Osteoblast (primary cell): ENCODE data around the gene CPSF4L. TPM values are rescaled to one million over a fixed set of nuclear protein-coding genes. Genes with fewer than 3 reads are reported as not detected.

ENCODE experiments used
- DNase-seq: peaks from one replicate; pipeline ENCODE4 v3.0.0; 2011; ENCODE audit warnings: low spot score, mixed read lengths; ENCODE audit not compliant: insufficient read length; ENCODE audit errors: missing footprints
- H2AFZ ChIP-seq: 2 replicates; pipeline ENCODE4 v1.6.0; 2011; ENCODE audit warnings: mild to moderate bottlenecking, low read length
- H3K27ac ChIP-seq: 2 replicates; pipeline ENCODE4 v1.5.1; 2011; ENCODE audit warnings: mild to moderate bottlenecking, low read depth, low read length, moderate library complexity
- H3K27me3 ChIP-seq: 2 replicates; pipeline ENCODE4 v1.6.0; 2012; ENCODE audit warnings: mild to moderate bottlenecking, control low read depth, inconsistent platforms, low read length, moderate library complexity; ENCODE audit not compliant: insufficient read depth
- H3K36me3 ChIP-seq: 2 replicates; pipeline ENCODE4 v1.5.1; 2011; ENCODE audit warnings: mild to moderate bottlenecking, low read length, control low read depth, moderate library complexity; ENCODE audit not compliant: insufficient read depth
- H3K4me1 ChIP-seq: 2 replicates; pipeline ENCODE4 v1.5.1; 2011; ENCODE audit warnings: mild to moderate bottlenecking, low read length, control low read depth, moderate library complexity; ENCODE audit not compliant: insufficient read depth
- H3K4me2 ChIP-seq: 2 replicates; pipeline ENCODE4 v1.6.0; 2011; ENCODE audit warnings: mild to moderate bottlenecking, low read length; ENCODE audit not compliant: insufficient read depth
- H3K4me3 ChIP-seq: fragments of 200-600 bp; sonication (generic); 3 replicates; pipeline ENCODE4 v1.5.1; 2012; ENCODE audit warnings: mild to moderate bottlenecking, low read length, inconsistent platforms; ENCODE audit not compliant: insufficient read depth
- H3K79me2 ChIP-seq: 2 replicates; pipeline ENCODE4 v1.6.0; 2012; ENCODE audit warnings: mild to moderate bottlenecking, low read length, control low read depth, inconsistent platforms; ENCODE audit not compliant: insufficient read depth
- H3K9me3 ChIP-seq: 2 replicates; pipeline ENCODE4 v1.5.1; 2011; ENCODE audit warnings: low read depth, low read length, control low read depth
- H4K20me1 ChIP-seq: 2 replicates; pipeline ENCODE4 v1.6.0; 2012; ENCODE audit warnings: mild to moderate bottlenecking, low read length, control low read depth; ENCODE audit not compliant: insufficient read depth
- CTCF ChIP-seq: IDR thresholded peaks from 2 replicates; pipeline ENCODE4 v1.5.1; 2011; ENCODE audit warnings: mild to moderate bottlenecking, low read depth, low read length, moderate library complexity; ENCODE audit errors: extremely low read depth
- total RNA-seq: library from RNA; depleted of rRNA; stranded (reverse); fragments of >200 nt; gene quantifications from 2 replicates; pipeline ENCODE4 v1.2.3, GENCODE V29; 2012

Gene CPSF4L
- total RNA-seq, 1 donor = not detected

GRCh38 chr17:73255671-73256181, 6.0 kb downstream of the CPSF4L start:
- no peaks in the 10 kb centered on the region for H3K4me1 ChIP-seq
- H3K4me2 ChIP-seq = peak overlapping the region; percentile 15
- no peak overlapping the region for H2AFZ ChIP-seq
- peaks cover 14% of the 10 kb centered on the region for H3K27me3 ChIP-seq
- no peaks in the 10 kb centered on the region for H4K20me1 ChIP-seq
- TF ChIP-seq CTCF = peak; percentile 98
- DNase-seq = no peak
- H3K79me2 ChIP-seq = no peaks in the 10 kb centered on the region
- no peaks in the 10 kb centered on the region for H3K36me3 ChIP-seq
- H3K9me3 ChIP-seq = no peaks in the 10 kb centered on the region
- no peak overlapping the region for H3K4me3 ChIP-seq
- no peak overlapping the region for H3K27ac ChIP-seq

- peaks cover 4% of the 10 kb centered on the region for H3K36me3 ChIP-seq
- no peak overlapping the region for H3K4me3 ChIP-seq
- no peak for TF ChIP-seq CTCF
- no peaks in the 10 kb centered on the region for H3K79me2 ChIP-seq
- no peaks in the 10 kb centered on the region for H4K20me1 ChIP-seq
- DNase-seq = no peak
- no peaks in the 10 kb centered on the region for H3K9me3 ChIP-seq
- no peak overlapping the region for H3K4me2 ChIP-seq
- H2AFZ ChIP-seq = no peak overlapping the region
- H3K27ac ChIP-seq = no peak overlapping the region
- peaks cover 14% of the 10 kb centered on the region for H3K27me3 ChIP-seq
- no peaks in the 10 kb centered on the region for H3K4me1 ChIP-seq
Measured at GRCh38 chr17:73251871-73252270, 9.8 kb downstream of the CPSF4L start.

- Histone ChIP-seq H3K79me2 (no peaks in the 10 kb centered on the region), H3K4me3 (no peak overlapping the region), H3K27ac (no peak overlapping the region), H4K20me1 (no peaks in the 10 kb centered on the region), H3K4me2 (no peak overlapping the region), H2AFZ (no peak overlapping the region), H3K36me3 (peaks cover 4% of the 10 kb centered on the region), H3K27me3 (peaks cover 14% of the 10 kb centered on the region), H3K4me1 (no peaks in the 10 kb centered on the region), H3K9me3 (no peaks in the 10 kb centered on the region)
- no peak for DNase-seq
- no peak for TF ChIP-seq CTCF
Measured at GRCh38 chr17:73250851-73251640, 10.6 kb downstream of the CPSF4L start.

- DNase-seq = no peak
- no peaks in the 10 kb centered on the region for H4K20me1 ChIP-seq
- H3K79me2 ChIP-seq = no peaks in the 10 kb centered on the region
- H3K4me3 ChIP-seq = no peak overlapping the region
- H3K27me3 ChIP-seq = peaks cover 14% of the 10 kb centered on the region
- TF ChIP-seq CTCF = no peak
- no peak overlapping the region for H2AFZ ChIP-seq
- H3K4me2 ChIP-seq = no peak overlapping the region
- H3K36me3 ChIP-seq = peaks cover 11% of the 10 kb centered on the region
- H3K4me1 ChIP-seq = no peaks in the 10 kb centered on the region
- no peak overlapping the region for H3K27ac ChIP-seq
- H3K9me3 ChIP-seq = no peaks in the 10 kb centered on the region
Measured at GRCh38 chr17:73249700-73250099, 12.0 kb downstream of the CPSF4L start.
